Keratinocyte (primary cell): ENCODE data around the gene HPS1. TPM values are rescaled to one million over a fixed set of nuclear protein-coding genes. Genes with fewer than 3 reads are reported as not detected.
A peak's percentile ranks its signal among the peaks of the same experiment; 100 is the strongest.

Experiments
- DNase-seq: peaks from one replicate; pipeline ENCODE4 v3.0.0-alpha.2; 2011; ENCODE audit warnings: low read depth, missing footprints, low spot score
- FAIRE-seq: peaks from 2 replicates; lab custom pipeline; 2011; peaks lifted over from hg19 to GRCh38; lab: Jason Lieb, UNC
- H2AFZ ChIP-seq: 2 replicates; pipeline ENCODE4 v1.6.0; 2012; ENCODE audit warnings: low read length, control low read depth, inconsistent platforms; ENCODE audit not compliant: control insufficient read depth
- H3K27ac ChIP-seq: 2 replicates; pipeline ENCODE4 v1.5.1; 2011; ENCODE audit warnings: low read length; ENCODE audit not compliant: control insufficient read depth, insufficient read depth
- H3K27me3 ChIP-seq: 3 replicates; pipeline ENCODE4 v1.6.0; 2011; ENCODE audit warnings: low read length; ENCODE audit not compliant: control insufficient read depth, insufficient read depth; ENCODE audit errors: extremely low read depth
- H3K36me3 ChIP-seq, 2 experiments: 2 replicates in 1 of 2; 3 replicates in 1 of 2; pipeline ENCODE4 v1.5.1; 2011; ENCODE audit warnings: low read length in 2 of 2, mild to moderate bottlenecking in 1 of 2; ENCODE audit not compliant: control insufficient read depth in 2 of 2, insufficient read depth in 2 of 2; ENCODE audit errors: extremely low read depth in 1 of 2
- H3K4me1 ChIP-seq: 3 replicates; pipeline ENCODE4 v1.5.1; 2011; ENCODE audit warnings: low read length; ENCODE audit not compliant: control insufficient read depth, insufficient read depth; ENCODE audit errors: extremely low read depth
- H3K4me2 ChIP-seq: 3 replicates; pipeline ENCODE4 v1.6.0; 2011; ENCODE audit warnings: low read depth, low read length; ENCODE audit not compliant: control insufficient read depth, insufficient read depth; ENCODE audit errors: extremely low read depth
- H3K4me3 ChIP-seq, 3 experiments: fragments of 200-600 bp in 1 of 3; sonication (generic) in 1 of 3; 2 replicates in 2 of 3; 3 replicates in 1 of 3; pipeline ENCODE4 v1.5.1; 2011 to 2016; ENCODE audit warnings: low read length in 3 of 3, mild to moderate bottlenecking in 3 of 3, control low read depth in 2 of 3, inconsistent platforms in 1 of 3, low read depth in 1 of 3, mixed read lengths in 1 of 3, mixed run types in 1 of 3, moderate library complexity in 1 of 3; ENCODE audit not compliant: control insufficient read depth in 2 of 3, insufficient read depth in 2 of 3; ENCODE audit errors: extremely low read depth in 1 of 3
- H3K79me2 ChIP-seq: 2 replicates; pipeline ENCODE4 v1.6.0; 2012; ENCODE audit warnings: low read length; ENCODE audit not compliant: control insufficient read depth, insufficient read depth
- H3K9ac ChIP-seq: 3 replicates; pipeline ENCODE4 v1.6.0; 2011; ENCODE audit warnings: low read length; ENCODE audit not compliant: control insufficient read depth, insufficient read depth; ENCODE audit errors: extremely low read depth
- H3K9me1 ChIP-seq: 3 replicates; pipeline ENCODE4 v1.6.0; 2011; ENCODE audit warnings: low read length; ENCODE audit not compliant: control insufficient read depth, insufficient read depth; ENCODE audit errors: extremely low read depth
- H3K9me3 ChIP-seq: 2 replicates; pipeline ENCODE4 v1.5.1; 2012; ENCODE audit warnings: low read depth, low read length; ENCODE audit not compliant: control insufficient read depth
- H4K20me1 ChIP-seq: 3 replicates; pipeline ENCODE4 v1.6.0; 2011; ENCODE audit warnings: low read length; ENCODE audit not compliant: control insufficient read depth, insufficient read depth; ENCODE audit errors: extremely low read depth
- CTCF ChIP-seq, 3 experiments: IDR thresholded peaks in 1 of 3; conservative IDR thresholded peaks in 1 of 3; optimal IDR thresholded peaks in 1 of 3; 2 replicates in 2 of 3; 3 replicates in 1 of 3; pipeline versions ENCODE3 to v1.5.1; 2011; ENCODE audit warnings: low read length in 3 of 3, mild to moderate bottlenecking in 3 of 3, moderate library complexity in 2 of 3, control low read depth in 1 of 3, inconsistent platforms in 1 of 3; ENCODE audit not compliant: insufficient read depth in 2 of 3; ENCODE audit errors: extremely low read depth in 1 of 3
- EZH2 ChIP-seq: IDR thresholded peaks from one replicate; pipeline ENCODE4 v1.6.1; 2012; ENCODE audit warnings: inconsistent platforms, mild to moderate bottlenecking, low read length, moderate library complexity
- dilution Hi-C: fragments of 300-500 bp; cut with MboI; formaldehyde crosslinking; loops from one replicate; pipeline ENCODE4 v1.7.0; 2020; ENCODE audit warnings: low sequenced_read_pairs; ENCODE audit not compliant: extremely low pct_ligation_motif_present
- polyA plus RNA-seq, 5 experiments: library from polyadenylated mRNA; depleted of rRNA in 3 of 5; stranded (reverse) in 3 of 5; stranded (forward) in 1 of 5; unstranded in 1 of 5; fragments of >200 nt; gene quantifications; 1 replicate in 1 of 5; 2 replicates in 3 of 5; 3 replicates in 1 of 5; pipeline versions ENCODE4 v1.2.1 to v1.2.3, GENCODE V29; 2011 to 2012; ENCODE audit warnings: missing spikeins in 2 of 5, low read depth in 1 of 5, low replicate concordance in 1 of 5

Gene HPS1
- polyA plus RNA-seq, 1 donor (not counting 4 experiments of a cell fraction or from before 2014, with no cell fraction given) = 39.4 TPM

GRCh38 chr10:98487649-98488048, 40.9 kb upstream of the HPS1 start:
- H3K4me3 ChIP-seq = no peak overlapping the region
- no peak overlapping the region for H3K27ac ChIP-seq
- no peaks in the 10 kb centered on the region for H3K27me3 ChIP-seq
- H3K79me2 ChIP-seq = no peaks in the 10 kb centered on the region
- H3K36me3 ChIP-seq = no peaks in the 10 kb centered on the region
- H3K9me1 ChIP-seq = no peaks in the 10 kb centered on the region
- H3K9ac ChIP-seq = no peak overlapping the region
- no peak overlapping the region for H2AFZ ChIP-seq
- FAIRE-seq (no peak), DNase-seq (no peak)
- dilution Hi-C loops = no loop called here
- H3K4me2 ChIP-seq = no peak overlapping the region
- H3K9me3 ChIP-seq = no peaks in the 10 kb centered on the region
- H4K20me1 ChIP-seq = no peaks in the 10 kb centered on the region
- H3K4me1 ChIP-seq = no peaks in the 10 kb centered on the region
- TF ChIP-seq EZH2 (no peak), CTCF (optimal IDR thresholded peaks at IDR 0.05 in 1 of 3, IDR thresholded peaks at IDR 0.05 in 1 of 3, conservative IDR thresholded peaks at IDR 0.05 in 1 of 3; ENCODE audit: extremely low read depth in 1 of 3, insufficient read depth in 2 of 3, low read length in 3 of 3) (no peak)

GRCh38 chr10:98486421-98486820, 39.7 kb upstream of the HPS1 start:
- Histone ChIP-seq H3K27ac (peak overlapping the region; percentile 11), H3K9me1 (no peaks in the 10 kb centered on the region), H3K27me3 (no peaks in the 10 kb centered on the region), H2AFZ (no peak overlapping the region), H3K4me1 (no peaks in the 10 kb centered on the region), H3K79me2 (no peaks in the 10 kb centered on the region), H3K4me2 (no peak overlapping the region), H4K20me1 (no peaks in the 10 kb centered on the region), H3K9ac (no peak overlapping the region), H3K9me3 (no peaks in the 10 kb centered on the region), H3K4me3 (no peak overlapping the region), H3K36me3 (no peaks in the 10 kb centered on the region)
- no peak for DNase-seq
- peak; percentile 73 for FAIRE-seq
- dilution Hi-C loops = no loop called here
- no peak for TF ChIP-seq EZH2
- TF ChIP-seq CTCF (optimal IDR thresholded peaks at IDR 0.05 in 1 of 3, IDR thresholded peaks at IDR 0.05 in 1 of 3, conservative IDR thresholded peaks at IDR 0.05 in 1 of 3; ENCODE audit: extremely low read depth in 1 of 3, insufficient read depth in 2 of 3, low read length in 3 of 3) = no peak
